GM19099 (cell line): ENCODE measurements around the gene TSGA10.

Experiments used
- POLR2A ChIP-seq: IDR thresholded peaks from 3 replicates; pipeline ENCODE4 v1.6.1; 2011; ENCODE audit warnings: low read depth; ENCODE audit not compliant: insufficient read length; ENCODE audit errors: extremely low read depth

TSGA10 gene

GRCh38 chr2:99106913-99107312 is 47.8 kb downstream of the TSGA10 start:
- no peak for TF ChIP-seq POLR2A

- TF ChIP-seq POLR2A = no peak
These were observed 50.7 kb downstream of the TSGA10 start for GRCh38 chr2:99104006-99104405.

GRCh38 chr2:99101697-99102096 is 53.0 kb downstream of the TSGA10 start:
- TF ChIP-seq POLR2A = no peak

GRCh38 chr2:99096728-99097127 is 58.0 kb downstream of the TSGA10 start:
- TF ChIP-seq POLR2A = no peak

DNA sequence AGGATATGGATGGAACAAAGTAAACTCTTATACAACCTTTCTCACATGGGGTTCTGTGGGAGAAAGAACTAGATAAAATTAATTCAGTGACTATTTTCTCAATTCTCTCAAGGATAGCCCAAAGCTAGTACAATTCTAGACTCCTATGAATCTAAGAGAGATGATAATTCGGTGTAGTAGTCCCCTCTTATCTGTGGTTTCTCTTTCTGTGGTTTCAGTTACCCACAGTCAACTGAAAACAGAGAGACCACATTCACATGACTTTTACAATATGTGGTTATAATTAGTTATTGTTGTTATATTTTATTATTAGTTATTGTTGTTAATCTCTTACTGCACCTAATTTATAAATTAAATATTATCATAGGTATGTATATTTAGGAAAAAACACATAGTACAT is 66.7 kb downstream of the TSGA10 start:
- no peak for TF ChIP-seq POLR2A

GRCh38 chr2:99086385-99086784 is 68.4 kb downstream of the TSGA10 start:
- TF ChIP-seq POLR2A = no peak

GRCh38 chr2:99085421-99085820 is 69.3 kb downstream of the TSGA10 start:
- TF ChIP-seq POLR2A = no peak

DNA sequence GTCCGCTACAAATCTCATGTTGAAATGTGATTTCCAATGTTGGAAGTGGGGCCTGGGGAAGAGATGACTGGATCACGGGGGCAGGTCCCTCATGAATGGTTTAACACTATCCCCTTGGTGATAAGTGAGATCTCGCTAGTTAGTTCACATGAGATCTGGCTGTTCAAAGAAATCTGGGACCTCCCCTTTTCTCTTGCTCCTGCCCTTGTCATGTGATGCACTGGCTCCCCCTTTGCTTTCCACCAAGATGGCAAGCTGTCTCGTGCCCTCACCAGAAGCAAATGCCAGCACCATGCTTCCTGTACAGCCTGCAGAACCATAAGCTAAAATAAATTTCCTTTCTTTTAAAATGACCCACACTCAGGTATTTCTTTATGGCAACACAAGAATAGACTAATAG is 70.5 kb downstream of the TSGA10 start:
- TF ChIP-seq POLR2A = no peak

- TF ChIP-seq POLR2A = no peak
These were observed 72.9 kb downstream of the TSGA10 start for GRCh38 chr2:99081891-99082290.

GRCh38 chr2:99079226-99079625 is 75.5 kb downstream of the TSGA10 start:
- no peak for TF ChIP-seq POLR2A

- TF ChIP-seq POLR2A = no peak
These were observed 82.2 kb downstream of the TSGA10 start for GRCh38 chr2:99072551-99072950.

DNA sequence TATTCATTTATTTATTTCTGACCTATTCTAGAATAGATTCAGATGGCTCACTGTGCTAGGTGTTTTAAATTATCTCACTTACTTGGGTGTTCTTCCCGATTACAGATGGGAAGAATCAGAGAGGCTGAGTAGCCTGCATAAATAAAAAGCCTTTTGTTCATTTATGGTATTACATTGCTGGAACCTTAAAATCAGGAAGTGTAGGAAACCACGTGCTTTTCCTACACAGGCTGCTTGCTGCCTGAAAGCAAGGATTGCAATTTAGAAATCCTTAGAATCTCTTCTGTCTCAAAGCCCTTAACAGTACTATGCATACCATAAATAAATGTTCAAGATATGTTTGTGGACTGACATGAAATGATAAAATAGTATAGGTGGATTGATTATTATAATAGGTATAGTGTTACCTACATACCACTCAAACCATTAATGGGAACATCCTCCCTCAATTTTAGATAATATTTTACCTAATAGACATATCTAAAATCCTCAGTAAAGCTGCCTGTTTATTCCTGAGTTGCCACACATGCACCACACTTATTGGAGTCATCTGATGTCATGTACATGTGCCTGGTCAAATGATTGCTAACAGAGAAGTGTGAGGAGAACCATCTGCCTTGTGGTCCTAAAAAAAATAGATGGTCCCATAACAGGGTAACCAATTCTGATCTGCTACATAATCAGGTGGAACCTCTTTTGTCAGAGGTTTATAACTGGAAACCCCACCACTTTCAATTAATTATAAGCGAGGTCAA is 86.7 kb downstream of the TSGA10 start:
- no peak for TF ChIP-seq POLR2A

DNA sequence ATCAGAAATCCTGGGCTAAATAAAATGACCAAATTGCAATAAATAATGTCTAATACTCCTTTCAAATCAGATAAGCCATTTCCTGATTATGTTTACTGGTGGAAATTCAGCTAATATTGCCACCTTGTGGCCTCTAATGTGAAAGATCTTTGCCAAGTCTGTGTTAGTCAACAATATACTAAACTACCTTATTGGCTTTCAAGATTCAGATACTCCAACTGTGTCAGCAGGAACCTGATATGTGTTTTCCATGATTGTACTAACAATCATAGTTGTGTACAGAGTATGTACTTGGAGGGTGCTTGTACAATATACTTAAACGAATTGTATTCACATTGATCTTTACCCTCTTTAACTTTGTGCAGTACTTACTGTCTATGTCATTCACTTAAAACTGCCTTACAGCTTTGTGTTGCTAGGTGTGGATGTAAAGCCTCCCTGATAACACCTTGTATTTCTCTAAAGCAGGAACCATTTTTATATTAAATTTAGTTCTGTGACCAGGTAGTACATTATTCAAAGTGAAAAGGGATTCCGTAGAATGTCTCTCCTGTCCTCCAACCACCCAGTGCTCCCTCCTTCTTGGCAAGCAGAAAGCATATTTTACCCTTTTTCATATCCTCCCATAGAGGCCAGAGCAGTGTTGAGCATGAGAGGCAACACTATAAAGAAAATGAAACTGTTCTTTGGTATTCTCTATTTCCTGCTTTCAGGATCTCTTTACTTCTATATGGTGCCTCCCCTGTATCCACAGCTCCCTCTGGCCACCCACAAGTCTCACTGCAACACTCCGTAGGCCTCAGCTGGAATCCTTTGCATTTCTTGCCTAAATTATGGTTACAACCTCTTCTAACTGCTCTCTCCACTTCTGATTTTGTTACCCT is 88.4 kb downstream of the TSGA10 start:
- TF ChIP-seq POLR2A = no peak

GRCh38 chr2:99035920-99036319 is 118.8 kb downstream of the TSGA10 start:
- no peak for TF ChIP-seq POLR2A

DNA sequence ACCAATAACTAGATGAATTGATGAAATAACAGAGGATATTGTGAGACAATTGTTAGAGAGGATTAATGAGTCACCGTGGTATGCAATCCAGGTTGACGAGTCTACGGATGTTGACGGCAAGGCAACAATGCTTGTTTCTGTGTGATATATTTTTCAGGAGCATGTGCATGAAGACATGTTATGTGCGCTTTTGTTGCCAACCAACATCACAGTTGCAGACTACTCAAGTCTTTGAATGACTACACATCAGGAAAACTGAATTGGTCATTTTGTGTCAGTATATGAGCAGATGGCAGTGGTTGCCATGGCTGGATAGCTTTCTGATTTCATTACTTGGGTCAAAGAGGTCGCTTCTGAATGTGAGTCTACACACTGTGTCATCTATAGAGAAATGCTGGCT is 122.0 kb downstream of the TSGA10 start:
- no peak for TF ChIP-seq POLR2A

DNA sequence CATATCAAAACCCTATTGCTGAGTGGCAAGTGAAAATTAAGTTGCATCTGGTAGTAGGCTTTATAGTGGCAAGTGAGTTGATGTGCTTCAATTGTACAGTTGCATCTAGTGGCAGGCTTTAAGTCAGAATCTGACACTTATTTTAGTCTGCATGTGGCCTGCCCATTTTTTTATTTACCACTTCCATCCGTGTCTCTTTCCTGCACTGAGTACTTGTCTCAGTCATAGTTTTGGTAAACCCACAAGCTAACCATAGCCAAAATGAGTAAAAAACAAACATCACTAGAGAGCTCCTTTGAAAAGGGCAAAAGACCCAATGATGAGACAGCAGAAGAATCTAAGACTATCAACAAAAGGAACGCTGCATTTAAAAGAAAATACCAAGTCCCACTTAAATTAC is 122.7 kb downstream of the TSGA10 start:
- TF ChIP-seq POLR2A = no peak

DNA sequence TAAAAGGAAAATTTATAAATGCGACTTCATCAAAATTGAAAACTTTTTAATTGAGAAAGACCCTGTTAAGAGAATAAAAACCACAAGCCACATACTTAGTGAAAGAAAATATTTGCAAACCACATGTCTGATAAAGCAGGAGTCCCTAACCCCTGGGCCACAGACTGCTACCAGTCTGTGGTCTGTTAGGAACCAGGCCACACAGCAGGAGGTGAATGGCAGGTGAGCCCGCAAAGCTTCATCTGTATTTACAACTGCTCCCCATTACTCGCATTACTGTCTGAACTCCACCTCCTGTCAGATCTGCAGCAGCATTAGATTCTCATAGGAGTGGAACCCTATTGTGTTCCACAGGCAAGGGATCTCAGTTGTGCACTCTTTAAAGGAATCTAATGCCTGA is 123.3 kb downstream of the TSGA10 start:
- TF ChIP-seq POLR2A = no peak

DNA sequence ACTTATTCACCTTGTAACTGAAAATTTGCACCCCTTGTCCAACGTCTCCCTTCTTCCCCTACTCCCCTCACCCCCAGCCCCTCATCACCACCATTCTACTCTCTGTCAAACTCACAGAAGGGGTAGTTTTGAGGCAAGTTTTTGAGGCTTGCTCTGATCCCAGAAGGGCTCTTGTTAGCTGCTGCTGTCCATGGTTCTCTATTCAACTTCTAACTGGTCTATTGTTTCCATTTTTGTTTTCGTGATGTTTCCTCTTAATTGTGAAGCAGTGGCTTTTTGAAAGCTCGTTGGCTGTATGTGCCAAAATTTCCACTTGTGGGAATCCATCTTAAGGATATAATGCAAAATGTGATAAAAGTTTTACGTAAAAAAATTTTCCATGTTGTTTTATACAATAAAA is 126.2 kb downstream of the TSGA10 start:
- TF ChIP-seq POLR2A = no peak
